Naive thymus-derived CD4-positive, alpha-beta T cell (primary cell): ENCODE data around the gene PLEKHH2. TPM values are rescaled to one million over a fixed set of nuclear protein-coding genes. Genes with fewer than 3 reads are reported as not detected.

Experiments
- ATAC-seq: fragments of 150-1000 bp; cut with Tn5 transposase; 2 replicates; pipeline ENCODE4 v1.10.0; 2021; ENCODE audit warnings: mild to moderate bottlenecking, moderate library complexity
- CTCF ChIA-PET: fragments of 350-600 bp; sonication (Branson Sonifier 250); formaldehyde crosslinking; loops from one replicate; lab custom pipeline; 2021; ENCODE audit warnings: antibody characterized with exemption; lab: Charles Lee
- POLR2A ChIA-PET: fragments of 350-600 bp; sonication (Branson Sonifier 250); formaldehyde crosslinking; loops from one replicate; lab custom pipeline; 2021; ENCODE audit warnings: antibody characterized with exemption, inconsistent platforms; lab: Charles Lee
- DNase-seq, 9 donors: peaks; one replicate each; pipeline versions ENCODE4 v3.0.0 to v3.0.0-alpha.2; 2020 to 2022; ENCODE audit warnings: mixed read lengths in 1 of 9
- H3K27ac ChIP-seq: one replicate; pipeline ENCODE4 v1.7.0; 2013; ENCODE audit warnings: mild to moderate bottlenecking, low read depth, low read length, moderate library complexity
- H3K27me3 ChIP-seq, 2 donors: one replicate each; pipeline ENCODE4 v1.7.0; 2013; ENCODE audit warnings: low read length in 2 of 2, mild to moderate bottlenecking in 2 of 2, moderate library complexity in 2 of 2; ENCODE audit not compliant: control insufficient read depth in 2 of 2, insufficient read depth in 2 of 2
- H3K36me3 ChIP-seq, 3 experiments: 1 replicate in 2 of 3; 2 replicates in 1 of 3; pipeline ENCODE4 v1.7.0; 2013; ENCODE audit warnings: low read length in 3 of 3, mild to moderate bottlenecking in 3 of 3, moderate library complexity in 1 of 3; ENCODE audit not compliant: insufficient read depth in 3 of 3, control insufficient read depth in 2 of 3
- H3K4me1 ChIP-seq, 2 donors: one replicate each; pipeline ENCODE4 v1.7.0; 2013; ENCODE audit warnings: low read length in 2 of 2, mild to moderate bottlenecking in 2 of 2, moderate library complexity in 1 of 2; ENCODE audit not compliant: control insufficient read depth in 2 of 2, insufficient read depth in 2 of 2
- H3K4me3 ChIP-seq: 2 replicates; pipeline ENCODE4 v1.7.0; 2013; ENCODE audit warnings: mild to moderate bottlenecking, low read length
- H3K9me3 ChIP-seq, 3 experiments: 1 replicate in 2 of 3; 2 replicates in 1 of 3; pipeline ENCODE4 v1.7.0; 2013; ENCODE audit warnings: low read length in 3 of 3; ENCODE audit not compliant: control insufficient read depth in 2 of 3
- H3K27ac Mint-ChIP-seq, 9 donors: one replicate each; pipeline ENCODE4 v1.8.0; 2020 to 2022; ENCODE audit warnings: mixed read lengths in 9 of 9, mild to moderate bottlenecking in 8 of 9, moderate library complexity in 5 of 9, inconsistent platforms in 2 of 9
- H3K27me3 Mint-ChIP-seq, 5 donors: one replicate each; pipeline ENCODE4 v1.8.0; 2021 to 2022; ENCODE audit warnings: mixed read lengths in 5 of 5, mild to moderate bottlenecking in 1 of 5
- H3K36me3 Mint-ChIP-seq, 5 donors: one replicate each; pipeline ENCODE4 v1.8.0; 2020 to 2022; ENCODE audit warnings: mixed read lengths in 5 of 5, mild to moderate bottlenecking in 3 of 5, inconsistent platforms in 1 of 5
- H3K4me1 Mint-ChIP-seq, 7 donors: one replicate each; pipeline ENCODE4 v1.8.0; 2020 to 2022; ENCODE audit warnings: mixed read lengths in 7 of 7, mild to moderate bottlenecking in 3 of 7, inconsistent platforms in 1 of 7
- H3K4me3 Mint-ChIP-seq, 10 donors: one replicate each; pipeline ENCODE4 v1.8.0; 2020 to 2022; ENCODE audit warnings: mild to moderate bottlenecking in 10 of 10, mixed read lengths in 10 of 10, moderate library complexity in 6 of 10, inconsistent platforms in 2 of 10
- H3K9me3 Mint-ChIP-seq, 11 donors: one replicate each; pipeline ENCODE4 v1.8.0; 2020 to 2022; ENCODE audit warnings: mixed read lengths in 11 of 11, mild to moderate bottlenecking in 4 of 11, inconsistent platforms in 1 of 11, moderate library complexity in 1 of 11
- intact Hi-C, 2 donors: fragments of 100-400 bp; cut with micrococcal nuclease; formaldehyde crosslinking; loops; one replicate each; pipeline ENCODE4 v1.15.1; 2023
- polyA plus RNA-seq, 2 donors: library from polyadenylated mRNA; unstranded; fragments of 300-500 nt; fragmentation: Illumina TruSeq; gene quantifications; one replicate each; pipeline ENCODE4 v1.2.3, GENCODE V29; 2021
- total RNA-seq, 6 experiments: library from RNA in 5 of 6; stranded (reverse) in 5 of 6; gene quantifications; 1 replicate in 5 of 6; 2 replicates in 1 of 6; pipeline ENCODE4 v1.2.3 and lab custom pipeline; 2021 to 2026

The PLEKHH2 gene
- total and polyA plus RNA-seq, 7 experiments from 2014 or later, result 0.02 to 2.8 (median 1.9) TPM; not detected in 1

DNA sequence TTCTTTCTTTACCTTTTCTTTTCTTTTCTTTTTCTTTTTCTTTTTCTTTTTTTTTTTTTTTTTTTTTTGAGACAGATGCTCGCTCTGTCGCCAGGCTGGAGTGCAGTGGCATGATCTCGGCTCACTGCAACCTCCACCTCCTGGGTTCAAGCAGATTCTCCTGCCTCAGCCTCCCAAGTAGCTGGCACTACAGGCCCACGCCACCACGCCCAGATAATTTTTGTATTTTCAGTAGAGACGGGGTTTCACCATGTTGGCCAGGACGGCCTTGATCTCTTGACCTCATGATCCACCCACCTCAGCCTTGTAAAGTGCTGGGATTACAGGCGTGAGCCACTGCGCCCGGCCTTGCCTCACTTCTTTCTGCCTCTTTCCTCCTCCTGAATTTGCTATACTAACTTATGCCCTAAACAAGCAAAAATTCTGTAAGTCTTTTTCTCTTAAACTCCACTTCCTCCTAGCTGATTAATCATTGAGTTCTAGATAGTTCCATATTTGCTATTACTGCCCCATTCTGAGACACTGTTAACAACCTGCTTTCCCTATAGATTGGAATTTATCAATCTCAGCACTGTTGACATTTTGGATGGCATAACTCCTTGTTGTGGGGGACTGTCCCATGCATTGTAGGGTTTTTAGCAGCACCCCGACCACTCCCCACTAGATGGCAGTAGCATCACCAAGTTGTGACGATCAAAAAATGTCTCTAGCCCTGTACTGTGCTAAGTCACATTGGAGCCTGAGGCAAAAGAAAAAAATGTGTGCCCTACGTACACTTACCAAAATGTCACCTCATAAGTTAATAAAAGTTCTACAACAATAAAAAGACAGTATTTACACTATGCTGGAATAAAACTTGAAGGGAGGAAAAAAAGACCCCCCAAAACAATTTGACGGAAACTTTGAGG, 24.8 kb upstream of the PLEKHH2 start:
- no peak overlapping the region for H3K4me3 ChIP-seq
- peaks cover 0 to 1% (median 0%) of the 10 kb centered on the region in 11 donors for H3K9me3 Mint-ChIP-seq
- CTCF ChIA-PET, result interaction anchor here (0.6 to 1.8 kb wide), 4 partner anchors 11 to 789 kb away, joined by 3 to 4 read pairs (median 4); no protein-coding TSS in a partner anchor
- peak; percentile 99 for ATAC-seq
- no peak overlapping the region for H3K27ac Mint-ChIP-seq
- H3K4me1 ChIP-seq, result no peaks in the 10 kb centered on the region
- intact Hi-C loops, result loop anchor here (1.0 to 10.0 kb wide), 4 partner anchors 25 to 665 kb away; partner anchors contain the start of gene PLEKHH2 (in 1 of the 2)
- H3K4me1 Mint-ChIP-seq, result peaks cover 0 to 11% (median 0%) of the 10 kb centered on the region in 7 donors
- no peaks in the 10 kb centered on the region for H3K36me3 Mint-ChIP-seq
- POLR2A ChIA-PET, result no interaction called here
- peaks cover 0 to 10% (median 7%) of the 10 kb centered on the region in 5 donors for H3K27me3 Mint-ChIP-seq
- H3K9me3 ChIP-seq, result no peaks in the 10 kb centered on the region
- H3K36me3 ChIP-seq, result no peaks in the 10 kb centered on the region
- peak; percentile 27 to 76 (median 69) for DNase-seq
- H3K27ac ChIP-seq, result no peak overlapping the region
- peaks cover 0 to 1% of the 10 kb centered on the region in 2 donors for H3K27me3 ChIP-seq
- no peak overlapping the region for H3K4me3 Mint-ChIP-seq

DNA sequence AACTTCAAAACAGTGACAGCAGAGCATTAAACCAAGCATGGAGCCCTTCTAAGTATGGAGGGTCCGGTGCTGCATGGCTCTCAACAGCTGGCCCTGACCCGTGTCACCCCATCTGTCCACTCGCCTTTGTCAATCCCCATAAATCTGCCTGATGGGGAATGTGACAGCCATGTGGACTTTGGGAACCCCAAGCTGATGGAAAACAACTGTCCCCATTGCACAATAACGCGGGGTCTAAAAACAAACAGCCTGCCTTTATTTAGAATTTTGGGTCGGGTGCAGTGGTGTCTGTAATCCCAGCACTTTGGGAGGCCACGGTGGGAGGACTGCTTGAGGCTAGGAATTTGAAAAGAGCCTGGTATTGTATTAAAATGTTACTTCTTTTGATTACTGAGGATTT, 24.1 kb upstream of the PLEKHH2 start:
- Mint-ChIP-seq H3K9me3 (peaks cover 0 to 2% (median 0%) of the 10 kb centered on the region in 11 donors), H3K27me3 (peaks cover 0 to 13% (median 9%) of the 10 kb centered on the region in 5 donors), H3K27ac (no peak overlapping the region), H3K4me3 (no peak overlapping the region), H3K36me3 (no peaks in the 10 kb centered on the region), H3K4me1 (peaks cover 0 to 11% (median 0%) of the 10 kb centered on the region in 7 donors)
- Histone ChIP-seq H3K9me3 (no peaks in the 10 kb centered on the region), H3K27ac (no peak overlapping the region), H3K36me3 (no peaks in the 10 kb centered on the region), H3K27me3 (peaks cover 0 to 2% of the 10 kb centered on the region in 2 donors), H3K4me3 (no peak overlapping the region), H3K4me1 (no peaks in the 10 kb centered on the region)
- DNase-seq (no peak), ATAC-seq (no peak)
- ChIA-PET POLR2A (no interaction called here), CTCF (interaction anchor here (1.3 to 1.8 kb wide), 2 partner anchors 10 to 17 kb away, joined by 4 to 5 read pairs; partner anchors contain the start of gene THADA)
- intact Hi-C loops, result loop anchor here (1.0 to 10.0 kb wide), 4 partner anchors 24 to 666 kb away; partner anchors contain the start of gene PLEKHH2 (in 1 of the 2)

DNA sequence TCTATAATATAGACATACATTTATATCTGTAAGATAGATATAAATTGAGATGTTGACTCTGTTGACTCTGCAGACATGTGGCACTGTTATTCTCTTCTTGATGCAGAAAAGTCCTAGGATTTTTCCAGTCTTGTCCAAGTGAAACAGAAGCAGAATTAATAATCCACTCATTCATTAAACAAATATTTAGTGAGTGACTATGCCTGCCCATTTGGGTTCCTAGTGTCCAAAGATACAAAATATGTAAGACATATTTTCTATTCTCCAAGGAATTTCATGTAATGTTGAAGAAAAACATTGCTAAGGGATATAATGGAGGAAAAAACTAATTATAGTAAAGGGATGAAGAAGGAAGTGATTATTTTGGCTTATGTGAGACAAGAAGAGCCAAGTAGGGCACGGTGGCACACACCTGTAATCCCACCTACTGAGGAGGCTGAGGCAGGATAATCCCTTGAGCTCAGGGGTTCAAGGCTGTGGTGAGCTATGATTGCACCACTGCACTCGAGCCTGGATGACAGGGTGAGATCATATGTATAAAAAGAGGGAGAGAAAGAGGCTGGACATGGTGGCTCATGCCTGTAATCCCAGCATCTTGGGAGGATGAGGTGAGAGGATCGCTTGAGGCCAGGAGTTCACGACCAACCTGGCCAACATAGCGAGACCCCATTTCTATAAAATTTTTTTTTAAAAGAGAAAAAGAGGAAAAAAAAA, 19.9 kb upstream of the PLEKHH2 start:
- H3K9me3 ChIP-seq, result no peaks in the 10 kb centered on the region
- H3K27ac Mint-ChIP-seq, result no peak overlapping the region
- peaks cover 0 to 2% of the 10 kb centered on the region in 2 donors for H3K27me3 ChIP-seq
- POLR2A ChIA-PET, result no interaction called here
- CTCF ChIA-PET, result no interaction called here
- ATAC-seq (no peak), DNase-seq (no peak)
- no peaks in the 10 kb centered on the region for H3K36me3 Mint-ChIP-seq
- H3K27ac ChIP-seq, result no peak overlapping the region
- H3K36me3 ChIP-seq, result no peaks in the 10 kb centered on the region
- H3K4me3 ChIP-seq, result no peak overlapping the region
- peaks cover 0 to 26% (median 16%) of the 10 kb centered on the region in 5 donors for H3K27me3 Mint-ChIP-seq
- peaks cover 0 to 5% (median 0%) of the 10 kb centered on the region in 7 donors for H3K4me1 Mint-ChIP-seq
- H3K9me3 Mint-ChIP-seq, result peaks cover 0 to 3% (median 0%) of the 10 kb centered on the region in 11 donors
- H3K4me1 ChIP-seq, result no peaks in the 10 kb centered on the region
- H3K4me3 Mint-ChIP-seq, result no peak overlapping the region
- intact Hi-C loops, result loop anchor here in 1 of 2 donors (10.0 kb wide), 1 partner anchor 278 kb away; no protein-coding TSS in a partner anchor

DNA sequence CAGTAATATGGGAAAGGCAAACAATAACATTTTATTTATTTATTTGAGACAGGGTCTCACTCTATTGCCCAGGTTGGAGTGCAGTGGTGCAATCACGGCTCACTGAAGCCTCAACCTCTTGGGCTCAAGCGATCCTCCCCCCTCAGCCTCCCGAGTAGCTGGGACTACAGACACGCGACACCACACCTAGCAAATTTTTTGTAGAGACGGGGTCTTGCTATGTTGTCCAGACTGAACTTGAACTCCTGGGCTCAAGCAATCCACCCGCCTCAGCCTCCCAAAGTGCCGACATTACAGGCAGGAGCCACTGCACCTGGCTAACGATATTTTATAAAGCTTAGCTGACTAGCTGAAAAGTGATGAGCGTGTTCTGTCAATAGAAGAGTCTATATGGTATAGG, 17.5 kb upstream of the PLEKHH2 start:
- DNase-seq (no peak), ATAC-seq (no peak)
- Mint-ChIP-seq H3K9me3 (peaks cover 0 to 3% (median 0%) of the 10 kb centered on the region in 11 donors), H3K4me1 (no peaks in the 10 kb centered on the region), H3K27ac (no peak overlapping the region), H3K27me3 (peaks cover 0 to 29% (median 22%) of the 10 kb centered on the region in 5 donors), H3K4me3 (no peak overlapping the region), H3K36me3 (no peaks in the 10 kb centered on the region)
- H3K4me3 ChIP-seq, result no peak overlapping the region
- peaks cover 0 to 2% of the 10 kb centered on the region in 2 donors for H3K27me3 ChIP-seq
- intact Hi-C loops, result loop anchor here in 1 of 2 donors (10.0 kb wide), 1 partner anchor 275 kb away; no protein-coding TSS in a partner anchor
- POLR2A ChIA-PET, result interaction anchor here (0.7 kb wide), 1 partner anchor 11 kb away, joined by 3 read pairs; no protein-coding TSS in a partner anchor
- no peaks in the 10 kb centered on the region for H3K36me3 ChIP-seq
- no peaks in the 10 kb centered on the region for H3K4me1 ChIP-seq
- CTCF ChIA-PET, result no interaction called here
- H3K9me3 ChIP-seq, result no peaks in the 10 kb centered on the region
- H3K27ac ChIP-seq, result no peak overlapping the region

DNA sequence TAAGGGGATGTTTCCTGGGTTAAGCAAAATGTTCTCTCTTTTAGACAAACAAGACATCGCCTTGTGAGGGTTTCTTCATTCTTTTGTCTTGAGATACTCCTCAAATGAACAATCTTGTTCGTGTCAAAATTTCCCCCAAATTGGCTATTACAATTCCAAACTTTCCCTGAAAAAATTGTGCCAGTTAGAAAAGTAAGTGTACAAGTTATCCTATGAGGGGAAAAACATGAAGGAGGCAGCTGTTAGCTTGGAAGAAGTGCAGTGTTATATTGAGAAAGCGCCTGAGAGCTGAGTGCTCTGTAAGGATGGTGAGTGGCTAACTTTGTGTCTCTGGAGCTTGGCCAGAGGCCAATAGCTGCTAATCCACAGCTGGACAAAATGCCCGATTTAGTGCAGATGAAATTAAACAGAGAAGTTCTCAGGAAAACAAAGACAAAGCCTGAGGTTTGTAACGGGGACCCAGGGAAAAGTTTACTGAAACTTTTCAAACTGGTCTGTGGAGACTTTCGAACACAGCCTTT, 14.1 kb upstream of the PLEKHH2 start:
- no peaks in the 10 kb centered on the region for H3K4me1 Mint-ChIP-seq
- ATAC-seq, result no peak

More for the DNA sequence above, 14.1 kb upstream of the PLEKHH2 start:
- Histone ChIP-seq H3K4me3 (no peak overlapping the region), H3K27ac (no peak overlapping the region), H3K36me3 (no peaks in the 10 kb centered on the region), H3K9me3 (no peaks in the 10 kb centered on the region), H3K4me1 (no peaks in the 10 kb centered on the region), H3K27me3 (peaks cover 0 to 3% of the 10 kb centered on the region in 2 donors)
- ChIA-PET CTCF (interaction anchor here (0.6 to 1.1 kb wide), 2 partner anchors 10 to 109 kb away, joined by 3 to 4 read pairs; no protein-coding TSS in a partner anchor), POLR2A (no interaction called here)
- Mint-ChIP-seq H3K4me3 (no peak overlapping the region), H3K36me3 (no peaks in the 10 kb centered on the region), H3K9me3 (peaks cover 0 to 6% (median 0%) of the 10 kb centered on the region in 11 donors), H3K27me3 (peaks cover 0 to 31% (median 16%) of the 10 kb centered on the region in 5 donors), H3K27ac (no peak overlapping the region)
- no peak for DNase-seq
- intact Hi-C loops, result no loop called here
